Neural cell (in vitro differentiated cells): ENCODE results near the gene CNGA3. TPM values are rescaled to one million over a fixed set of nuclear protein-coding genes. Genes with fewer than 3 reads are reported as not detected.

ENCODE experiments used
- H2AFZ ChIP-seq: fragments of 200-600, 300-800 bp; sonication (generic), shearing (Covaris generic); 2 replicates; pipeline ENCODE4 v1.6.0; 2014; ENCODE audit warnings: low read depth, mild to moderate bottlenecking, antibody characterized with exemption, low read length, moderate library complexity
- H3F3A ChIP-seq: fragments of 200-600 bp; shearing (Covaris generic); 2 replicates; pipeline ENCODE4 v1.6.1; 2016; ENCODE audit warnings: mild to moderate bottlenecking, moderate library complexity, mixed read lengths, antibody characterized with exemption, low read length; ENCODE audit not compliant: insufficient read depth, poor library complexity, severe bottlenecking
- H3K27ac ChIP-seq: fragments of 200-600, 300-800 bp; sonication (generic), shearing (Covaris generic); 2 replicates; pipeline ENCODE4 v1.5.1; 2014; ENCODE audit warnings: mild to moderate bottlenecking, low read length, moderate library complexity
- H3K27me3 ChIP-seq: fragments of 300-800, 200-600 bp; sonication (generic), shearing (Covaris generic); 2 replicates; pipeline ENCODE4 v1.6.0; 2014; ENCODE audit warnings: mild to moderate bottlenecking, low read depth, low read length, moderate library complexity; ENCODE audit not compliant: insufficient read depth
- H3K36me3 ChIP-seq: fragments of 300-800, 200-600 bp; sonication (generic), shearing (Covaris generic); 2 replicates; pipeline ENCODE4 v1.5.1; 2014; ENCODE audit warnings: mild to moderate bottlenecking, antibody characterized with exemption, low read length, moderate library complexity; ENCODE audit not compliant: insufficient read depth
- H3K4me2 ChIP-seq: fragments of 300-800, 200-600 bp; sonication (generic), shearing (Covaris generic); 2 replicates; pipeline ENCODE4 v1.6.0; 2014; ENCODE audit warnings: mild to moderate bottlenecking, low read length
- H3K4me3 ChIP-seq: fragments of 300-800, 200-600 bp; sonication (generic), shearing (Covaris generic); 2 replicates; pipeline ENCODE4 v1.5.1; 2014; ENCODE audit warnings: mild to moderate bottlenecking, low read length, moderate library complexity
- H3K79me2 ChIP-seq: fragments of 200-600 bp; shearing (Covaris generic); replicated peaks from 2 replicates; pipeline ENCODE4 v1.6.0; 2014; ENCODE audit warnings: mild to moderate bottlenecking, low read length, moderate library complexity; ENCODE audit not compliant: insufficient read depth
- H3K9ac ChIP-seq: fragments of 300-800, 200-600 bp; sonication (generic), shearing (Covaris generic); 2 replicates; pipeline ENCODE4 v1.6.1; 2016; ENCODE audit warnings: mild to moderate bottlenecking, low read length, mixed read lengths
- H3K9me2 ChIP-seq: fragments of 200-600 bp; shearing (Covaris generic); 2 replicates; pipeline ENCODE4 v1.6.1; 2016; ENCODE audit warnings: mild to moderate bottlenecking, low read length, mixed read lengths; ENCODE audit not compliant: insufficient read depth
- H3K9me3 ChIP-seq: fragments of 200-600, 300-800 bp; sonication (generic), shearing (Covaris generic); 2 replicates; pipeline ENCODE4 v1.6.1; 2016; ENCODE audit warnings: mild to moderate bottlenecking, mixed run types, low read length, moderate library complexity, mixed read lengths
- H4K20me1 ChIP-seq: fragments of 200-600 bp; shearing (Covaris generic); 2 replicates; pipeline ENCODE4 v1.6.1; 2016; ENCODE audit warnings: mild to moderate bottlenecking, mixed run types; ENCODE audit not compliant: insufficient read depth
- EP300 ChIP-seq: fragments of 450-650 bp; conservative IDR thresholded peaks from 2 replicates; pipeline ENCODE4 v1.6.1; 2014; ENCODE audit warnings: antibody characterized with exemption, mild to moderate bottlenecking, moderate library complexity; ENCODE audit not compliant: poor library complexity, severe bottlenecking
- EZH2 ChIP-seq: fragments of 200-600, 300-800 bp; shearing (Covaris generic), sonication (generic); IDR thresholded peaks from 2 replicates; pipeline ENCODE4 v1.6.1; 2014; ENCODE audit warnings: antibody characterized with exemption, low read length, borderline replicate concordance, mild to moderate bottlenecking; ENCODE audit not compliant: insufficient read depth, poor library complexity, severe bottlenecking
- MXI1 ChIP-seq: fragments of 450-650 bp; conservative IDR thresholded peaks from 2 replicates; pipeline ENCODE4 v1.6.1; 2014; ENCODE audit warnings: antibody characterized with exemption, mild to moderate bottlenecking; ENCODE audit not compliant: poor library complexity, severe bottlenecking
- POLR2AphosphoS5 ChIP-seq: IDR thresholded peaks from 2 replicates; pipeline ENCODE4 v1.6.1; 2012
- RAD21 ChIP-seq: fragments of 450-650 bp; conservative IDR thresholded peaks from 2 replicates; pipeline ENCODE4 v1.6.1; 2014; ENCODE audit warnings: antibody characterized with exemption, mild to moderate bottlenecking, moderate library complexity
- SMC3 ChIP-seq: fragments of 450-650 bp; conservative IDR thresholded peaks from 2 replicates; pipeline ENCODE4 v1.6.1; 2014; ENCODE audit warnings: antibody characterized with exemption, mild to moderate bottlenecking, moderate library complexity; ENCODE audit not compliant: poor library complexity
- TAF1 ChIP-seq: IDR thresholded peaks from 2 replicates; pipeline ENCODE4 v1.6.1; 2012; ENCODE audit warnings: low read depth
- polyA plus RNA-seq: library from polyadenylated mRNA; depleted of rRNA; stranded (reverse); fragments of >200 nt; gene quantifications from 2 replicates; pipeline ENCODE4 v1.2.3, GENCODE V29; 2014
- TF ChIP-seq, protein P1 (sequence below): IDR thresholded peaks from 2 replicates; pipeline ENCODE4 v1.6.1; 2012; ENCODE audit warnings: borderline replicate concordance
- TF ChIP-seq, protein P2 (sequence below): fragments of 450-650 bp; IDR thresholded peaks from 2 replicates; pipeline ENCODE4 v1.5.1; 2014; ENCODE audit warnings: antibody characterized with exemption, mild to moderate bottlenecking, moderate library complexity; ENCODE audit not compliant: poor library complexity, severe bottlenecking

CNGA3 gene
- polyA plus RNA-seq, 1 donor from 2014 or later: 0.64 TPM

DNA sequence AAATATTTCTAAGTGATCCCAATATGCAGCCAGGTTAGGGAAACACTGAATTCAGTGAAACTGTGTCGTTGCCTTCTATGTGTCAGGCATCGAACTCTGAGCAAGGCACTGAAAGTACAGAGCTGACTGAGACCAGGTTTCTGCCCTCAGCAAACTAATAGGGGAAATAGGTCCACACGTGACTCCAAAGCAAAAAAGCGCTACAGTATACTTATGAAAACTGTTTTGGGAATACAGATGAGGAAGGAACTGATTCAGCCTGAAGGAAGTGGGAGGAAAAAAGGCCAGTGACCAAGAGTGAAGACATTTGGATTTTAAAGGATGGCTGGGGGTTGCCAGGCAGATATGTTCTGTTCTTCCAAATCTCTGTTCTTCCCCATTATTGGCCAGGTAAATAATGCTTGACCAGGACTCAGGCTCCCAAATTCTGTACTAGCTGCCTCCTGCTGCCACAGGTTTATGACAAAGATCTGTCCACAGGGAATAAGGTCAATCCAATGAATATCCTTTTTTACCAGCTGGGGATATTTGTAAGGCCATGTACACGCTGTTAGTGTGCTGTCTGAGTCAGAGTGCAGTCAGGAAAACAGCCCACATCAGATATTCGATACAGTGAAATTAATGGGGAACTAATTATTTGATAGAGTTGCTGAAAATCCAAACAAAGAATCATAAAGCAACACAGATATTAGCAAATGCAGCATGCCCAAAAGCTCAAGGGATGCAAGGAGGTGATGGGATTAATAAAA lies 73.9 kb downstream of the CNGA3 start:
- TF ChIP-seq TAF1 (no peak), SMC3 (no peak), MXI1 (no peak), EZH2 (no peak), EP300 (no peak), POLR2AphosphoS5 (no peak), RAD21 (no peak)
- TF ChIP-seq, protein P1, sequence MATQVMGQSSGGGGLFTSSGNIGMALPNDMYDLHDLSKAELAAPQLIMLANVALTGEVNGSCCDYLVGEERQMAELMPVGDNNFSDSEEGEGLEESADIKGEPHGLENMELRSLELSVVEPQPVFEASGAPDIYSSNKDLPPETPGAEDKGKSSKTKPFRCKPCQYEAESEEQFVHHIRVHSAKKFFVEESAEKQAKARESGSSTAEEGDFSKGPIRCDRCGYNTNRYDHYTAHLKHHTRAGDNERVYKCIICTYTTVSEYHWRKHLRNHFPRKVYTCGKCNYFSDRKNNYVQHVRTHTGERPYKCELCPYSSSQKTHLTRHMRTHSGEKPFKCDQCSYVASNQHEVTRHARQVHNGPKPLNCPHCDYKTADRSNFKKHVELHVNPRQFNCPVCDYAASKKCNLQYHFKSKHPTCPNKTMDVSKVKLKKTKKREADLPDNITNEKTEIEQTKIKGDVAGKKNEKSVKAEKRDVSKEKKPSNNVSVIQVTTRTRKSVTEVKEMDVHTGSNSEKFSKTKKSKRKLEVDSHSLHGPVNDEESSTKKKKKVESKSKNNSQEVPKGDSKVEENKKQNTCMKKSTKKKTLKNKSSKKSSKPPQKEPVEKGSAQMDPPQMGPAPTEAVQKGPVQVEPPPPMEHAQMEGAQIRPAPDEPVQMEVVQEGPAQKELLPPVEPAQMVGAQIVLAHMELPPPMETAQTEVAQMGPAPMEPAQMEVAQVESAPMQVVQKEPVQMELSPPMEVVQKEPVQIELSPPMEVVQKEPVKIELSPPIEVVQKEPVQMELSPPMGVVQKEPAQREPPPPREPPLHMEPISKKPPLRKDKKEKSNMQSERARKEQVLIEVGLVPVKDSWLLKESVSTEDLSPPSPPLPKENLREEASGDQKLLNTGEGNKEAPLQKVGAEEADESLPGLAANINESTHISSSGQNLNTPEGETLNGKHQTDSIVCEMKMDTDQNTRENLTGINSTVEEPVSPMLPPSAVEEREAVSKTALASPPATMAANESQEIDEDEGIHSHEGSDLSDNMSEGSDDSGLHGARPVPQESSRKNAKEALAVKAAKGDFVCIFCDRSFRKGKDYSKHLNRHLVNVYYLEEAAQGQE: no peak
- TF ChIP-seq, protein P2, sequence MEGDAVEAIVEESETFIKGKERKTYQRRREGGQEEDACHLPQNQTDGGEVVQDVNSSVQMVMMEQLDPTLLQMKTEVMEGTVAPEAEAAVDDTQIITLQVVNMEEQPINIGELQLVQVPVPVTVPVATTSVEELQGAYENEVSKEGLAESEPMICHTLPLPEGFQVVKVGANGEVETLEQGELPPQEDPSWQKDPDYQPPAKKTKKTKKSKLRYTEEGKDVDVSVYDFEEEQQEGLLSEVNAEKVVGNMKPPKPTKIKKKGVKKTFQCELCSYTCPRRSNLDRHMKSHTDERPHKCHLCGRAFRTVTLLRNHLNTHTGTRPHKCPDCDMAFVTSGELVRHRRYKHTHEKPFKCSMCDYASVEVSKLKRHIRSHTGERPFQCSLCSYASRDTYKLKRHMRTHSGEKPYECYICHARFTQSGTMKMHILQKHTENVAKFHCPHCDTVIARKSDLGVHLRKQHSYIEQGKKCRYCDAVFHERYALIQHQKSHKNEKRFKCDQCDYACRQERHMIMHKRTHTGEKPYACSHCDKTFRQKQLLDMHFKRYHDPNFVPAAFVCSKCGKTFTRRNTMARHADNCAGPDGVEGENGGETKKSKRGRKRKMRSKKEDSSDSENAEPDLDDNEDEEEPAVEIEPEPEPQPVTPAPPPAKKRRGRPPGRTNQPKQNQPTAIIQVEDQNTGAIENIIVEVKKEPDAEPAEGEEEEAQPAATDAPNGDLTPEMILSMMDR: no peak

DNA sequence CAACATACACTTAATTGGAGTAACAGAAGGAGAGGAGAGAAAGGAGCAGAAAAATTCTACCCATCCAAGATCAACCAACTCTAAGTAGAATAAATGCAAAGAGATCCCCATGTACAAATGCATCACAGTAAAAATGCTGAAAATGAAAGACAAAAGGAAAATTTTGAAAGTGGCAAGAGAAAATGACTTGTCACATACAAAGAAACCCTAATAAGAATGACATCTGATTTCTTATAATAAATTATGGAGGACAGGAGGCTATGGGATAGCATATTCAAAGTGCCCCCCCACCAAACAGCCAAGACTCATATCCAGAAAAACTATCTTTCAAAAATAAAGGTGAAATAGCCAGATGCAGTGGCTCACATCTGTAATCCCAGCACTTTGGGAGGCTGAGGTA lies 76.2 kb downstream of the CNGA3 start:
- no peaks in the 10 kb centered on the region for H3K9me2 ChIP-seq
- no peaks in the 10 kb centered on the region for H3K36me3 ChIP-seq
- H3K79me2 ChIP-seq: no peaks in the 10 kb centered on the region
- H3K27ac ChIP-seq: no peak overlapping the region
- H3F3A ChIP-seq: no peaks in the 10 kb centered on the region
- H4K20me1 ChIP-seq: no peaks in the 10 kb centered on the region
- no peaks in the 10 kb centered on the region for H3K27me3 ChIP-seq
- H2AFZ ChIP-seq: no peak overlapping the region
- TF ChIP-seq SMC3 (no peak), MXI1 (no peak), EP300 (no peak), RAD21 (no peak), POLR2AphosphoS5 (no peak), TAF1 (no peak), EZH2 (no peak)
- TF ChIP-seq, protein P2: no peak
- TF ChIP-seq, protein P1: no peak
- H3K4me2 ChIP-seq: no peak overlapping the region
- H3K4me3 ChIP-seq: no peak overlapping the region
- no peak overlapping the region for H3K9ac ChIP-seq
- H3K9me3 ChIP-seq: no peaks in the 10 kb centered on the region

More for the DNA sequence above, 73.9 kb downstream of the CNGA3 start:
- H3K9me2 ChIP-seq: no peaks in the 10 kb centered on the region
- H3F3A ChIP-seq: no peaks in the 10 kb centered on the region
- no peak overlapping the region for H3K9ac ChIP-seq
- no peaks in the 10 kb centered on the region for H3K9me3 ChIP-seq
- H3K4me2 ChIP-seq: no peak overlapping the region
- no peak overlapping the region for H2AFZ ChIP-seq
- no peaks in the 10 kb centered on the region for H3K27me3 ChIP-seq
- no peaks in the 10 kb centered on the region for H4K20me1 ChIP-seq
- H3K36me3 ChIP-seq: no peaks in the 10 kb centered on the region
- H3K4me3 ChIP-seq: no peak overlapping the region
- H3K79me2 ChIP-seq: no peaks in the 10 kb centered on the region
- H3K27ac ChIP-seq: no peak overlapping the region
